HFFc6 (cell line): ENCODE data around the gene PRR12. TPM values are rescaled to one million over a fixed set of nuclear protein-coding genes. Genes with fewer than 3 reads are reported as not detected.

ENCODE experiments used
- DNase-seq: peaks from one replicate; pipeline ENCODE4 v3.0.0-alpha.2; 2018
- H3K27ac Mint-ChIP-seq: 2 replicates; pipeline ENCODE4 v1.8.0; 2020; ENCODE audit warnings: mild to moderate bottlenecking, mixed read lengths
- H3K27me3 Mint-ChIP-seq: 2 replicates; pipeline ENCODE4 v1.8.0; 2021; ENCODE audit warnings: mild to moderate bottlenecking, moderate library complexity, mixed read lengths; ENCODE audit not compliant: insufficient read depth
- H3K36me3 Mint-ChIP-seq: 2 replicates; pipeline ENCODE4 v1.8.0; 2021; ENCODE audit warnings: low read depth, mixed read lengths
- H3K4me1 Mint-ChIP-seq: 2 replicates; pipeline ENCODE4 v1.8.0; 2020; ENCODE audit warnings: low read depth, mixed read lengths
- H3K4me3 Mint-ChIP-seq: 2 replicates; pipeline ENCODE4 v1.8.0; 2020; ENCODE audit warnings: mild to moderate bottlenecking, moderate library complexity, mixed read lengths
- H3K9me3 Mint-ChIP-seq: 2 replicates; pipeline ENCODE4 v1.8.0; 2020; ENCODE audit warnings: mild to moderate bottlenecking, mixed read lengths
- total RNA-seq, 6 experiments: library from RNA; stranded (reverse); fragmentation: NEBNext Ultra II Directional; extraction: Animal tissue kit (Norgen Biotek cat#: 25700); gene quantifications; 2 replicates in 1 of 6; 3 replicates in 5 of 6; pipeline ENCODE4 v1.2.3, GENCODE V29; 2021
- TF ChIP-seq, protein P1 (sequence below): fragments of 200-600 bp; sonication (generic); IDR thresholded peaks from 2 replicates; pipeline ENCODE4 v1.5.0; 2021; ENCODE audit warnings: antibody characterized with exemption, mild to moderate bottlenecking

Gene PRR12
- total RNA-seq, 6 experiments from 2014 or later, result 23.3 to 26.2 (median 24.3) TPM

DNA sequence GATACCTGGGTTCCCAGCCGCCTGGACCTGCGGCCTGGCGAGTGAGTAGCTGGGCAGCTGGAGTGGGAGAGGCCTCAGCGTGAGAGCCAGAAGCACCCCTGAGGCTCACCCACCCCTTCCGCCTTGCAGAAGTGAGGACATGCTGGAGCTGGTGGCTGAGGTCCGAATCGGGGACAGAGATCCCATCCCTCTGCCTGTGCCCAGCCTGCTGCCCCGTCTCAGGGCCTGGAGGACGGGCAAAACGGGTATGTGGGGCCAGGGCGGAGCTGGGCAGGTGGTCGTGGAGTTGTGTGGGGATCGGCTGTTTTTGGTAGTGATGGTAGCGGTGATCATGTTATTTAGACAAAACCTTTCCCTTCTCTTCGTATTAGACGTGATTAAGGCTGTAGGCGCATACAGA, 55.6 kb downstream of the PRR12 start:
- Mint-ChIP-seq H3K9me3 (no peaks in the 10 kb centered on the region), H3K4me3 (no peak overlapping the region), H3K36me3 (peaks cover 25% of the 10 kb centered on the region), H3K4me1 (peaks cover 27% of the 10 kb centered on the region), H3K27ac (no peak overlapping the region), H3K27me3 (peaks cover 7% of the 10 kb centered on the region)
- DNase-seq, result no peak
- TF ChIP-seq, protein P1, sequence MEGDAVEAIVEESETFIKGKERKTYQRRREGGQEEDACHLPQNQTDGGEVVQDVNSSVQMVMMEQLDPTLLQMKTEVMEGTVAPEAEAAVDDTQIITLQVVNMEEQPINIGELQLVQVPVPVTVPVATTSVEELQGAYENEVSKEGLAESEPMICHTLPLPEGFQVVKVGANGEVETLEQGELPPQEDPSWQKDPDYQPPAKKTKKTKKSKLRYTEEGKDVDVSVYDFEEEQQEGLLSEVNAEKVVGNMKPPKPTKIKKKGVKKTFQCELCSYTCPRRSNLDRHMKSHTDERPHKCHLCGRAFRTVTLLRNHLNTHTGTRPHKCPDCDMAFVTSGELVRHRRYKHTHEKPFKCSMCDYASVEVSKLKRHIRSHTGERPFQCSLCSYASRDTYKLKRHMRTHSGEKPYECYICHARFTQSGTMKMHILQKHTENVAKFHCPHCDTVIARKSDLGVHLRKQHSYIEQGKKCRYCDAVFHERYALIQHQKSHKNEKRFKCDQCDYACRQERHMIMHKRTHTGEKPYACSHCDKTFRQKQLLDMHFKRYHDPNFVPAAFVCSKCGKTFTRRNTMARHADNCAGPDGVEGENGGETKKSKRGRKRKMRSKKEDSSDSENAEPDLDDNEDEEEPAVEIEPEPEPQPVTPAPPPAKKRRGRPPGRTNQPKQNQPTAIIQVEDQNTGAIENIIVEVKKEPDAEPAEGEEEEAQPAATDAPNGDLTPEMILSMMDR, result no peak

DNA sequence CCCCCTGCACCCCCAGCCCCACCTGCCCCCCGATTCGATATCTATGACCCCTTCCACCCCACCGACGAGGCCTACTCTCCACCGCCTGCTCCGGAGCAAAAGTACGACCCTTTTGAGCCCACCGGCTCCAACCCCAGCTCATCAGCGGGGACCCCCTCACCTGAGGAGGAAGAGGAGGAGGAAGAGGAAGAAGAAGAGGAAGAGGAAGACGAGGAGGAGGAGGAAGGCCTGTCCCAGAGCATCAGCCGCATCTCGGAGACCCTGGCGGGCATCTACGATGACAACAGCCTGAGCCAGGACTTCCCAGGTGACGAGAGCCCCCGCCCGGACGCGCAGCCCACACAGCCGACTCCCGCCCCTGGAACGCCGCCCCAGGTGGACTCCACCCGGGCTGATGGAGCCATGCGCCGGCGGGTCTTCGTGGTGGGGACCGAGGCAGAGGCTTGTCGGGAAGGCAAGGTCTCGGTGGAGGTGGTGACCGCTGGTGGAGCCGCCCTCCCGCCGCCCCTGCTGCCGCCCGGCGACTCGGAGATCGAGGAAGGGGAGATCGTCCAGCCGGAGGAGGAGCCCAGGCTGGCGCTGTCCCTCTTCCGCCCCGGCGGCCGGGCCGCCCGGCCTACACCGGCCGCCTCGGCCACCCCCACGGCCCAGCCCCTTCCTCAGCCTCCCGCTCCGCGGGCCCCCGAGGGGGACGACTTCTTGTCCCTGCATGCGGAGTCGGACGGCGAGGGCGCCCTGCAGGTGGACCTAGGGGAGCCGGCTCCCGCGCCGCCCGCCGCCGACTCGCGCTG, 60.2 kb downstream of the PRR12 start:
- Mint-ChIP-seq H3K4me1 (no peaks in the 10 kb centered on the region), H3K27ac (no peak overlapping the region), H3K36me3 (peaks cover 16% of the 10 kb centered on the region), H3K4me3 (no peak overlapping the region), H3K9me3 (no peaks in the 10 kb centered on the region), H3K27me3 (peaks cover 4% of the 10 kb centered on the region)
- TF ChIP-seq, protein P1, result no peak
- no peak for DNase-seq

DNA sequence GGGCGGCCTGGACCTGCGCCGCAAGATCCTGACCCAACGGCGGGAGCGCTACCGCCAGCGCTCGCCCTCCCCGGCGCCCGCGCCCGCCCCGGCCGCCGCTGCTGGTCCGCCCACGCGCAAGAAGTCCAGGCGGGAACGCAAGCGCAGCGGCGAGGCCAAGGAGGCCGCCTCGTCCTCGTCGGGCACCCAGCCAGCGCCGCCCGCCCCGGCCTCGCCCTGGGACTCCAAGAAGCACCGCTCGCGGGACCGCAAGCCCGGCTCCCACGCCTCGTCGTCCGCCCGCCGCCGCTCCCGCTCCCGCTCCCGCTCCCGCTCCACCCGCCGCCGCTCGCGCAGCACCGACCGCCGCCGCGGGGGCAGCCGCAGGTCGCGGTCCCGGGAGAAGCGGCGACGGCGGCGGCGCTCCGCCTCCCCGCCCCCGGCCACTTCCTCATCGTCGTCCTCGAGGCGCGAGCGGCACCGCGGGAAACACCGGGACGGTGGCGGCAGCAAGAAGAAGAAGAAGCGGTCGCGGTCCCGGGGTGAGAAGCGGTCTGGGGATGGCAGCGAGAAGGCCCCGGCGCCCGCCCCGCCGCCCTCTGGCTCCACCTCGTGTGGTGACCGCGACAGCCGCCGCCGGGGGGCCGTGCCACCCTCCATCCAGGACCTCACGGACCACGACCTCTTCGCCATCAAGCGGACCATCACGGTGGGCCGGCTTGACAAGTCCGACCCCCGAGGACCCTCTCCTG, 61.0 kb downstream of the PRR12 start:
- Mint-ChIP-seq H3K9me3 (no peaks in the 10 kb centered on the region), H3K4me3 (no peak overlapping the region), H3K27ac (no peak overlapping the region), H3K27me3 (peaks cover 4% of the 10 kb centered on the region), H3K36me3 (peaks cover 12% of the 10 kb centered on the region), H3K4me1 (no peaks in the 10 kb centered on the region)
- DNase-seq, result no peak
- TF ChIP-seq, protein P1, result no peak

DNA sequence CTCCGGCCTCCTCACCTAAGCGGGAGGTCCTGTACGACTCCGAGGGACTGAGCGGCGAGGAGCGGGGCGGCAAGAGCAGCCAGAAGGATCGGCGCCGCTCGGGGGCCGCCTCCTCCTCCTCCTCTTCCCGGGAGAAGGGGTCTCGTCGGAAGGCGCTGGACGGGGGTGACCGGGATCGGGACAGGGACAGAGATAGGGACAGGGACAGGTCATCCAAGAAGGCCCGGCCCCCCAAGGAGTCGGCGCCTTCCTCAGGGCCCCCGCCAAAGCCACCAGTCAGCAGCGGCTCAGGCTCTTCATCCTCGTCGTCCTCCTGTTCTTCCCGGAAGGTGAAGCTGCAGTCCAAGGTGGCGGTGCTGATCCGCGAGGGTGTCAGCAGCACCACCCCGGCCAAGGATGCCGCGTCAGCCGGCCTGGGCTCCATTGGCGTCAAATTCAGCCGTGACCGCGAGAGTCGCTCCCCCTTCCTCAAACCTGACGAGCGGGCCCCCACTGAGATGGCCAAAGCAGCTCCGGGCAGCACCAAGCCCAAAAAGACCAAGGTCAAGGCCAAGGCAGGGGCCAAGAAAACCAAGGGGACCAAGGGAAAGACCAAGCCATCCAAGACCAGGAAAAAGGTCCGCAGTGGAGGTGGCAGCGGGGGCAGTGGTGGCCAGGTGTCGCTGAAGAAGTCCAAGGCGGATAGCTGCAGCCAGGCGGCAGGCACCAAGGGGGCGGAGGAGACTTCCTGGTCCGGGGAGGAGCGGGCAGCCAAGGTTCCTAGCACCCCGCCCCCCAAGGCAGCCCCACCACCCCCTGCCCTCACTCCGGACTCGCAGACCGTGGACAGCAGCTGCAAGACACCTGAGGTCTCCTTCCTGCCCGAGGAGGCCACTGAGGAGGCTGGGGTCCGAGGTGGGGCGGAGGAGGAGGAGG, 61.8 kb downstream of the PRR12 start:
- H3K9me3 Mint-ChIP-seq, result no peaks in the 10 kb centered on the region
- no peak for DNase-seq
- TF ChIP-seq, protein P1, result no peak
- peaks cover 15% of the 10 kb centered on the region for H3K36me3 Mint-ChIP-seq
- H3K27ac Mint-ChIP-seq, result no peak overlapping the region
- H3K4me1 Mint-ChIP-seq, result no peaks in the 10 kb centered on the region
- no peak overlapping the region for H3K4me3 Mint-ChIP-seq
- peaks cover 4% of the 10 kb centered on the region for H3K27me3 Mint-ChIP-seq

DNA sequence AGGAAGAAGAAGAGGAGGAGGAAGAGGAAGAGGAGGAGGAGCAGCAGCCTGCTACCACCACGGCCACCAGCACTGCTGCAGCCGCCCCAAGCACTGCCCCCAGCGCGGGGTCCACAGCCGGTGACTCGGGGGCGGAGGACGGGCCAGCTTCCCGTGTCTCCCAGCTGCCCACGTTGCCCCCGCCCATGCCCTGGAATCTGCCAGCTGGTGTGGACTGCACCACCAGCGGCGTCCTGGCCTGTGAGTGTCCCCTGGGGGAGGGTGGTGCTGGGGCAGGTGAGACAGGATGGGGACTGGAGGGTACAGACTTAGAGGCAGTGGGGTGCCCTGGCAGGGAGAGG, 62.5 kb downstream of the PRR12 start:
- Mint-ChIP-seq H3K9me3 (no peaks in the 10 kb centered on the region), H3K27me3 (peaks cover 4% of the 10 kb centered on the region), H3K4me1 (no peaks in the 10 kb centered on the region), H3K27ac (peak overlapping the region; percentile 36; the same call in 1 of the 2 replicates), H3K4me3 (no peak overlapping the region), H3K36me3 (peaks cover 17% of the 10 kb centered on the region)
- TF ChIP-seq, protein P1, result no peak
- no peak for DNase-seq
